Measurements from ENCODE around the gene TM9SF4. TPM values are rescaled to one million over a fixed set of nuclear protein-coding genes. Genes with fewer than 3 reads are reported as not detected.
A peak's percentile ranks its signal among the peaks of the same experiment; 100 is the strongest.
"Not testable (repeated sequence)": the region's sequence is repeated elsewhere in the genome, so short reads cannot be mapped to it uniquely, and the experiment has no call there.

Gene TM9SF4
- total RNA-seq, 1 donor from 2014 or later = 15.1 TPM

DNA sequence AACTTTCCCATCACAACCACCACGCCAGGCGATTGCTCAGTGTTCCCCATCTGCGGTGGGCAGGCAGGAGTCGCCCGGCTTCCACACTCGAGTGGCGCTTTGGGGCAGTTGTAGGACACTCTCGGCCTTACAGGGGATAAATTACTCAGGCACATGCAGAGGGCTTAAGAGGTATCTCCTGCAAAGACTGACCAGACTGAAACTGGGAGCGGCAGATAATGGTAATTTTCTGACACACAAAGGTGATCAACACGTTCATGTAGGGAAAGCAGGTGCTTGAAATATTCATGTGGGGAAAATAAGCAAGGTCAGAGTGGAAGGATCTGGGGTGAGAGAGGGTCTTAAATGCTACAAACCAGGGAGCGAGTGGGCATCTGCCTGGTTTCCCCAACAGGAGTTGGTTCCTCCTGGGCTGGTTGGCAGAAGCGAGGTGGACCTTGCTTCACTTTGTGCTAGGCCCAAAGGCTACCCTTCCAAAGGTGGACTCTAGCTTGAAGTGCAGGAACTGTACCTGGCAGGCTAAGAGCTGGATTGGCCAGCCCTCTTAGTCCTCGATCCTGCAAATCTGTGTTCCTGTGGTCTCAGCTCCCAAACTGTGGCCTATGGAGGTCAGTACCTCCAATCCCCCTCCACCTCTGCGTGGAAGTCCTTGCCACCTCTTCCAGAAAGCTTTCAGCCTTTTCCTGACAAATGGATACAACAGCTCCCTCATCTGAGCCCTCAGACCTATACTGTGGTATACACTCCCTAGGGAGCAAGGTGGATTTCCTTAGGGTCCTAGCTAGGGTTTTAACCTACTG is 81.3 kb downstream of the TM9SF4 start:
- no peak for DNase-seq

DNA sequence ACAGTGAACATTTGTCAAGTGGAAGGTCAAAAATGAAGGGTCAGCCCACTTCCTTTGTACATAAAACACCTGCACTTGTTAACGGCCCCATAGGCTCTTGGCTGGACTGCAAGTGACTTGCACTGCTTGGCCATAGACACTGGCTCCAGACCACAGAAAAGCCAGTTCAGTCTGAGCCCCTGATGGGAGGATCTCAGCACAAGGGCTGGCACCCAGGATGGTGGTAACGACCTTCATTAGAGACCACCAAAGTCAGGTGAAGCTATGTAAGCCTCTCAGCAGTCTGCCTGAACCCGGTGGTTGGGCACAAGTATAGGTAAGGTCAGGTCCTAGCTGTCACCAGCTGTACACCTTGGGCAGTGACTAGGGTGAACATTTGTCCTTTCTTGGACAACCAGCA is 81.9 kb downstream of the TM9SF4 start:
- DNase-seq = no peak

DNA sequence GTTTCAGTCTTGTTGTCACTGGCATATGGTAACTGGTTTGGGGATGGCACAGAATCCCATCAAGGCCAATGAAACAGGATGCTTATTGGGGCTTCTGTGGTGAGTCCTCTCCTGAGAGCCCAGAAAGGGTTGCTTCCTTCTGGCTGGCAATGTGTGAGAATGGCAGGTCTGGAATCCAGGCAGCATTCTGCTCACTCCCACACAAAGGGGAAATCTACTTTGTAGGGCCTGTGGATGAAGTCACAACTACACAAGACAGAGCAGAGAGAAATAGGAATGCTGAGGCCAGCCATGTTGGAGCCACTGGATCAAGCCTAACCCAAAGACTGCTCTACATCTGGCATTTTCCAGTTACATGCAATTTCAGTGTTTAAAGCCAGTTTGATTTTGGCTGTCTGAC is 82.4 kb downstream of the TM9SF4 start:
- DNase-seq = no peak

DNA sequence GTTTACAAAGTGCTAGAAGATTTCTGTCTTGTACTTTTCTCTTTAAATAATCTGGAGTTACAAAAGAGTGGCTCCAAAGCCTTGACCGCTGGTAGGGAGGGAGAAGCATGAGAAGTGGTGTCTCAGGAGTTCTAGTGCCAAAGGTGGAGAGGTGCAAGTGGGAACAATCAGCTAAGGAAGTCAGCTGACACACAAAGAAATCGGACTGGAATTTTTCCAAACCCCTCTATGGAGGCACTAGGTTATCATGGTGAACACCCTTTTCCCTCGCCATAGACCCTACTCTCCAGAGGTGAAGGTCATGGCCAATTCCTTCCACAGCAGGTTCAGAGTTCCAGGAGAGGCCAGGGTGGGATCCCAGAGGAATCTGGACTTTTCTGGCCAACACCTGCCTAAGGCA is 83.2 kb downstream of the TM9SF4 start:
- DNase-seq = no peak

DNA sequence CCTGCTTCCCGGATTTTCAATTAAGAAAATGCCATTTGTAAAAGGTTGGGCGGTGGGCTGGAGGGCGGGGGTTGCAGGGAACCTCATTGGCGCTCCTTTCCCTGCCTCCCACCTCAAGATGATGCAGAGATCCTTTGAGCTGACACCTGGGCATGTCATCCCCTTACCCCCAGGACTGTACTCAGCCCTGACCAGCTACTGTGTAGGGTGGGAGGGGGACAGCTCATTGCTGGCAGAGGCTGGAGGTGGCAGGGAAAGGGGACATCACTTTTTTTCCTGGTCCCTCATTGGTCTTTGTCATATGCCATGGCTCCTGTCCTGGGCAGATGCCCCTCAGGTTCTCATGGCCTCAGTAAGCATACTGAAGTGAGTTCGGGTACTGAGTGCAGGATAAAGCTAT is 83.8 kb downstream of the TM9SF4 start:
- DNase-seq = not testable (repeated sequence)

DNA sequence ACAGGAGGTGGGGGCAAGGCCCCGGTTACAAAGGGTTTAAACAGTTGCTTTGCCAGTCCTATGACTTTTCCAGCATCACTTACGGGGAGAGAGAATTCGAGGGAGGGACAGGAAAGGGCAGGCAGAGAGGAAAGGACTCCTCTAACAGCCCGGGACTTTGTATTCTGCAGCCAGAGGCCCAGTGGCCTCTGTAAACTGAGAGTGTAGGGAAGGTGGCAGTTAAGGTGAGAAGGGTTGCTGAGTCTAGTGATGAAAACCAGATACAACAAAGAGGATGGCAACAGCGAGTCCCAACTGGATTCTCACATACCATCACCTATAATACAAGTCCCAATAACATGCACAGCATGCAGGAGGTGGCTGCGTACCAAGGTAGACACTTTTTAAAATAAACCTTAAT is 84.5 kb downstream of the TM9SF4 start:
- DNase-seq = no peak

DNA sequence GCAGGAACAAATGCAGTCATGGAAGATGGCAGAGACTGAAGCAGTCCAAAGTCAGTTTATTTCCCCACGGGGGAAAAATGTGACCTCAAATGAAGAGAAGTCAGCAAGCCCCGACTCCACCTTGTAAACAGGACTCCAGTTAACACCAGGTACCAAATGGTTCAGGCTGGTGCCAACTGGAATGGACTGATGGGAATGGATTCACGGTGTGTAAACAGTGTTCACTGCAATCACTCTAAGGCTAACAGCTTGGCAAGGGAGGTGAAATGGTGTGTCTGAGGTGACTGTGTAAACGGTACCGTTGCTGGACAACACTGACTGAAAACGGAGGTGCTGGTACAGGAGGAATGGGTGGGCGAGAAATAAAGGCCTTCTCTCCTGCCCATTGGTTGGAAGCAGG is 86.1 kb downstream of the TM9SF4 start:
- DNase-seq = no peak

DNA sequence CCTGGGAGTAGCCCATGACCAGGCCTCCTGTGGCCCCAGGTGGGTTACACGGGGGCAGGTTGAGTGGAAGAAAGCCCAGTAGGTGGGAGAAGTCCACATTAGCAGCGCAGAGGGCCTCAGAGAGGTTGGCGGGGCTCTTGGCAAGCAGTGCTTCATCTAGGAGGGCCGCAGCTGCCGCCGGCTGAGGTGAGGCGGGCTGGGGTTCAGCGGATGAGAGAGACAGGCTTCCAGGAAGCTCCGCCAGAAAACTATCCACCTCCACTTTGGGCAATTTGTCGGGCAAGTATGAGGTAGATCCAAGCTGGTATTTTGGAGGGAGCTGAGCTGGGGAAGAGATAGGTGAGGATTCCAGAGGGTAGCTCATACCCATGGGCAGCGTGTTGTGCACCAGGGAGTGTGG is 87.1 kb downstream of the TM9SF4 start:
- not testable (repeated sequence) for DNase-seq

DNA sequence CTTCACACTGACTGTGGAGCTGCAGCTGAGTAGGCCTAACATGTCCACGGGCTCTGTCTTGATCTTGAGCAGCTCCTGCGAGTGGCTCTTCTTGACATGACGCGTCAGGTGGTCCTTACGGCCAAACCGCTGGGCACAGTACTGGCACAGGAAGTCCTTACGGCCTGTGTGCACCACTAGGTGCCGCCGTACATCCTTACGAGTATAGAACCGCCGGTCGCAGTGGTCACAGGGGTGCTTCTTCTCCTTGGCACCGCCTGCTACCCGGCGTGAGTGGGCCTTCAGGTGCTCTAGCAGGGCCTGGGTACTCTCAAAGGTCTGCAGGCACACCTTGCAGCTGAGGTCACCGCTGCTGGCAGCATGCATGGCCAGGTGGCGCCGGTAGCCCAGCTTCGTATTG is 87.6 kb downstream of the TM9SF4 start:
- DNase-seq = not testable (repeated sequence)

DNA sequence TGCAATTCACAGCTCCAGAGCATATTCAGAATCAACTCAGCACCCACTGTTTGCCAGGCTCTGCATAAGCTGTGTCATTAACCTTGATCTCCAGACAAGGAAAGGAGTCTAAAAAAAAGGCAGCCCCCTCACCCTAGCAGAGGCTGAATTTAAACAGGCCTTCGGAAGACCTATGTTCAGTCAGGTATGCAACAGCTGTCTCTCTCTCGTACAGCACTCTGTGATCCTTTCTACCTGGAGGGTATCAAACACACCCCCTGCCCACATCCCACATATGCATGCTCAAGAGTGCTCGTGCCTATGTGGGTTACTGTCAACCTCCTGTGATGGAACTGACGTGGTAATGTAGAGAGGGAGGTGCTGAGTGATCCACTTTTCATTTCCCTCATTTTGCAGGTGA is 89.5 kb downstream of the TM9SF4 start:
- no peak for DNase-seq

DNA sequence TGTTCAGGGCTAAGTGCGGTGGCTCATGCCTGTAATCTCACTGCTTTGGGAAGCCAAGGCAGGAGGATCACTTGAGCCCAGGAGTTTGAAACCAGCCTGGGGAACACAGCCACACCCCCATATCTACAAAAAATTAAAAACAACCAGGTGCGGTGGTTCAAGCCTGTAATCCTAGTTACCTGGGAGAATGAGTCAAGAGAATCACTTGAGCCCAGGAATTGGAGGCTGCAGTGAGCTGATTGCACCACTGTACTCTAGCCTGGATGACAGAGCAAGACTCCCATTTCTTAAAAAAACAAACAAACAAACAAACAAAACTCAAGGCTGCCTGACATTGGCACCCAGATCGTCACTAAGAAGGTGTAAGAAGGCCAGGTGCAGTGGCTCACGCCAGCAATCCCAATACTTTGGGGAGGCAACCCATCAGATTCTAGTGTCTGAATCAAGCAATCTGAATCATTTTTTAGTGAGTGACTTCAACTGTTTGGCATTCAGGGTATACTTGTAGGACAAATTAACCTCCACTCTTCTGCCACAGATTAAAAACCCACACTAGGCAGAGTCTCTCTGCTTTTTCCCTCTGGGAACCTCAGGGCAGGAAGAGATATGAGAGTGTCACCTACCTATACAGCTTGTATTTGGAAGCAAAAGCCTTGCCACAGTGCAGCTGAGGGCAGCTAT is 91.9 kb downstream of the TM9SF4 start:
- no peak for DNase-seq

DNA sequence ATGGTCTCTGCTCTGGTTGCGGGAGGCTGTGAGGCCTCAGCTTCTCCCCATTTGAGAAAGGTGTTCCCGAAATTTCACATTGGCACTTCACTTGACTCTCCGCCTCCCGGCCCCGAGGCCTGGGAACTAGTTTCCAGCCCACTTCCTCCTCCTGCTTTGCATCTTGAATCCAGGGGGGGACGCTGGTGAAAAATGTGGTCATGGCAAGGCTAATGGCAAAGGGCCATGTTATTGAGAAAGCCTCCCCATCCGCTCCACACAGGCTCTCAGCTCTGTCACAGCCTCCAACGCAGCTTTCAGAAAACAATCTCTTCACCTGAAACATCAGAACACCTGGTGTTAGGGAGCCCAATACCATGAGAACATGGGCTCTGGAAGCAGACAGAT is 92.5 kb downstream of the TM9SF4 start:
- no peak for DNase-seq

DNA sequence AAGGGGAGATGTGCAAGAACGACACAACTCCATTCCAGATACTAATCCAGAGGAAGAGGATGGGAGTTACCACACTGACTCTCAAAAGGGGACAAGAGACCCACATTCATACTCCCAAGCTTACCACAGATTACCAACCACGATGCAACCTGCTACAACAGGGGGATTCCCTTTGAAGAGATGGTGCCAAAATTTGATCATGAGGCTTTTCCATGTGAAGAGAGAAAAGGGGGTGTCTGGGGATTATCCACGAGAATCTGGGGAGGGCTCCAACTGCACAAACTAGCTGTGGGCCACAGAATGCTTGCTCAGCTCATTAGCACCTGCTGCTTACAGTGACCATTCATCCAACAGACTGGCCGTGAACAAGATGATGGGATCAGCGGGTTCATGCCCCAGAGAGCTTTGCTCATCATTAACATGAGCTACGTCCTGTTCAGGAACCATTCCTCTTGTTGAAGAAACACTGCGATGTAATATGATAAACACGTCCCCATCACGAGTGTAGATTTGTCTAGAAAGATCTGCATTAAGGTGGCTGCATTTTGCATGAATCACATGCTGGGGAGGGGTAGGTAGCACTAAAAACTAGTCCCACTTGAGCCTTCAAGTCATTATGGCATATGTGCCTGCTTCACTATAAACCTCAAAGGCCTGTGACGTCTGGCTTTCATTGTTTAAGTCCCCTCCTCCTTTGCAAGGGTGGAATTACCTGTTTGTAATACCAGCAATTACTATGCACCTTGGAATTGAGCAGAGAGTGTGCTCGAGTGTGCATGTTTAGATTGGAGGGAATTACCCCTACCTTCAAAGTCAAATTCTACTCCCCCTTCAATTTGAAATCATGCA is 94.1 kb downstream of the TM9SF4 start:
- DNase-seq = no peak

DNA sequence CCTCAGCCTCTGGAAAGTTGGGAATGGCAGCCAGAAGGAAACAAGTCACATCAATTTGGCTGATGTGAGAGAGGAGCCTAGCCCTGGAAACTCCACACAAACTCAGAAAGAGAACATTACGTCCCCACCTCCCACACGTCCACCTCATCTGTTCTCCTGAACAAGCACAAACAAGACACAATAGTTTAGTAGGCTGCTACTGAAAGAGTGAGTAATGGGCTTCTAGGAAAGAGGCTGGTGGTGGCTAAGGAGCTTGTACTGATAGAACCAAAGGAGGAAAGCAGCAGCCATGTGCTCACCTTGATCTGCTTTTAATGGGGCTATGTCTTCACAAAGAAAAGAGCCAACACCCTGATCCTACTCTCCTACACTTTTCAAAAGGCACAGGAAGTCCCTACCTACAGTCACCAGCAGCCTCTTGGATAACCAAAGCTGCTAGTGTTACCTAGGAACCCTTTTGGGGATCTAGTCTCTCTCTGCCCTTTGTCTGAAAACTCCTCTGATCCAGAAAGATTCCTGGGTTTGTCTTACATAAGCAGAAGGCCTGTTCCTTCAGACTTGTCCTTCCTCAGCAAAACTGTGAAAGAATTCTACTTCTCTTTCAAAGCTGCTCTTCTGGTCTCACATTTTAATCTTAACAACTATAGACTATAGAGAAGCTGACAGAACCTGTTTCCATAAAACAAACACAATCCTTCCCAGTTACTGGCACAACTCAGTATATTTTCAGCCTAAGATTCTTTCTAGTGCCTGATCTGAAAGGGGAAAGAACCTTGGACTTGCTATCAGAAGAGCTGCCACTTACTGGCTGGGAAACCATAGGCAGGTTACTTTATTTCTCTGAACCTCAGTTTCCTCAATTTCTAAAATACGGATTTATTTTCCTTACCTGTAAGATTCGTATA is 94.9 kb downstream of the TM9SF4 start:
- peak; percentile 28 for DNase-seq

DNA sequence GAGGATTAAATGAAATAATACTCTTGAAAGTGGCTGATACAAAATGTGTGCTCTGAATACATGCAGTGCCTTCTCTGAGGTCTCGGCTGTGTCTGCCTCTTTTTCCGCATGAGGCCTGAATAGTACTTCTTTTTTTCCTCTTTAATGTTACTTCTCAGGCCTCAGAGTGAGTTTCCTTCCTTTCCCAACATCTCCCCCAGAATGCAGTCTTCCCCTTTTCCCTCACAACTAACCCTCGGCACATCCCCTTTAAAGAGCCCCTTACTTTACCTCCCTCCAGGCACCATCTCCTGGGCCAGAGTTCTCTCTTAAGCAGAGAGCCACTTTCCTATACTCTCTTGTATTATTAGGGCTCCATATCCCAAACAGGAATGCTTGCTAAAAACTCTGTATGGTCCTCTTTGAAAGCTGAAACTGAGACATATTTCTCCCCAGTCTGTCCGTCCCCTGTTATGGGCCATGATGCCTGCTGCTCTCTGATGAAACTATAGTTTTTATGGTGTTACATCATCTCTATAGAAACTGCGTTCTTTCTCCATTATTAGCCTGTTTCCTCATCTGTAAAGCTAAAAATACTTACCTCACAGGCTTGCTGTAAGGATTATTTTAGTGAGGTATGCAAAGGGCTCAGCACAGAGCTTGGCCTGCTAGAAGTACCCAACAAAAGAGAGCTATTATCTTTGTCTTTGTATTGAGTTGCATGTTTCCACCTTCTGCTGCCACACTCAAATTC is 95.8 kb downstream of the TM9SF4 start:
- DNase-seq = no peak

DNA sequence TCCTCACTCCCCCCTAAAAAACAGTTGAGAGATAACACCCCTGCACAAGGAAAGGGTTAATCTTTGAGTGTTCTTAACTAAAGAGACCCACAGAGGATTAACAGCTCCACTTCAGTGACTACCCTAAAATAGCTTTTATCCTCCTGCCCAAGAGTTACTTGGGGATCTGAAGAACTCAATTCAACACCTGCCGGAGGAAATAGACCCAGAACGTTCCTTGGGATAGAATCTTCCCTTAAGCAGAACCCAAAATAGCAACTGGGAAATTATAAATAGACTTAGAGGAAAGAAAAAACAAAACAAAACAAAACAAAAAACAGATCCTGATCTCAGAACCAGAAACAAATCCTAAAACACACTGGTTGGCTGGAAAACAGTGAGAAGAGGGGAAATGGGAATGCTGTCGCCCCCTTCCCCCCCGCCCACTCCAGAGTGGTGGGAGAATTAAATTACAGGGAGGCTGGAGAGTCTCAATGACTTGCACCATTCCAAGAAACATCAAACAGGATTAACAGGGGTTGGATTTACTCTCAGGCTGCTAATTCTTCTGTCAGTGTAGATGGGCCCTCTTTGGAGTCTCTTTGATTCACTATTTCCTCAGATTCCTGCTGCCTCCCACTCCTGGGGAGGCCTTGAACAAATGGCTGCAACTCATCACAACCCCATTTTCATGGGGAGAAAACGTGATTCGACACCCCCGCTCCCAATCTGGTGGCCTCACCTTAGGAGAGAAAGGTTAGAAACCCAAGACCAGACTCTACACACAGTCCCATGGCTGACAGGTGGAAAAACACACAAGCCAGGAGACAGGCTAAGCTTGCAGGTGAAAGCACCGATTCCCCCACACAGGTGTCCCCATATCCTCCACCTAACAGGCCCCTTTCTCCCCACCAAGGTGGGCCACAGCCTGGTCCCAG is 96.6 kb downstream of the TM9SF4 start:
- no peak for DNase-seq

DNA sequence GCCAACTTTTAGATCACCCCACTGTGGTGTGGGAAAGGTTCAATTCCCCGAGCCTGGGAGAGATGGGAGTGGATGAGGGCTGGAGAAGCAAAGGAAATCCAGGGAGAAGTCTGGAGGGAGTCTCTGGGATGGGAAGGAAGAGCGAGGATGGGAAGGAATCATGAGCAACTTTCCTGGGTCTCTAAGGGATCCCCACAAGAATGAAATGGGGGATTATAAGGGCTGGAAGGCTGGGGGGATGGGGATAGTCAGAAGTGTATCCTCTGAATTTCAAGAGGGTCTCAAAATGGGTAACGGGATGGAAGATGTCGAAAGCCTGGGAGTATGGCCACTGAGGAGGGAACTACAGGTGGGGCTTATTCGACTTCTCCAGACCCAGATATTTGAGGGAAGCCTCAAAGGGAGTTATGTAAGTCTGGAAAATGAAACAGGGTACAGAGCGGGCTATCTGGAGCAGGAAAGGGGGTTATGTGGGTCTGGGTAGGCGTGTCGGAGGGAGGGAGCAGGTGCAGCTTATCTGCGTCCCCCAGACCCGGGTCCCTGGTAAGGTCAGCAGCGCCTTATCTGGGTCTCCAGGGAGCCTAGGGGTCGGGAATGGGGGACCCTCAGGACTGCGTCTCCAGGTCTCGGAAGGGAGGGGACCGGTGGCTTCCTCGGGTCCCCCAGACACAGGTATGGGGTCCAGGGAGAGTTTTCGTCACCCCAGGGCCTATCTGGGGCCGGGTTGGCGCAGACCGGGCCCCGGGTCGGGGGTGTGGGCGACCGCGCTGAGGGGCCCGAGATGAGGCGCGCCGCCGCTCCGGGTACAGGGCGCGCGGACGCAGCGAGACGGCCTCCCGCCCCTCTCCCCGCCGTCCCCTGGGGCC is 97.5 kb downstream of the TM9SF4 start:
- no peak for DNase-seq

DNA sequence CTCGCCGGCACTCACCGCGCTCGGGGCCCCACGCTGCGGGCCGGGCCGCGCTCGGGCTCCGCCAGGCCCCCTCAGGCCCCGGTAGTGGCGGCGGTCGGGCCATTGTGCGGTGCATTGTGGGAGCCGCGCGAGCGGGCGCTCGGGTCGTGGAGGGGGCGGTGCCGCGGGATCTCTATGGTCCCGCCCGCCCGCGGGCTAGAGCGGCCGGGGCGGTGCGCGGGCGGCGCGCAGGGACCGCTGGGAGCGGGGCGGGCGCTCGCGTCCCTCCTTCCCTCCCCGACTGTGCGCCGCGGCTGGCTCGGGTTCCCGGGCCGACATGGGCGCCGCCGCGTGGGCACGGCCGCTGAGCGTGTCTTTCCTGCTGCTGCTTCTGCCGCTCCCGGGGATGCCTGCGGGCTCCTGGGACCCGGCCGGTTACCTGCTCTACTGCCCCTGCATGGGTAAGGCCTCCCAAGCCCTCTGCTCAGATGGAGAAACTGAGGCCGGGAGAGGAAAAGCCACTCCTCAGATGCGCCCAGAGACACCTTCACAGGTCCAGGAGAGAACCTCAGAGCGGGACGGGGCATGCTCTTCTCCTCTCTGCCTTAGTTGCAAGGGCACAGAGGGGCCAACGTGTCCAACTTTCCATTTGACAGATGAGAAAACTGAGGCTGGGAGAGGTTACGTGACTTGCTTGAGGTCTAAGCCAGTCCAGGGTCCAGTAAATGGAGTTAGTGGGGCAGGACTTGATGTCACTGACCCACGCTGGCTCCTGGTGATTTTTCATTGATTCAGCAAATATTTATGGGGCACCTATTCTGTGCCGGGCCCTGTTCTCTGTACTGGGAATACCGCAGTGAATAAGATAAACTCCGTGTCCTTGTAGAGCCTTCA is 98.3 kb downstream of the TM9SF4 start, which contains the start of the genes PLAGL2 and POFUT1:
Gene PLAGL2, minus strand, starts transcription at position 118 of the 873 bp plus-strand sequence. CDS start 5,565 bp downstream, outside the sequence.
Gene POFUT1, plus strand, starts transcription at position 255 of the 873 bp plus-strand sequence. Its CDS starts 62 bp downstream, at position 317.
- peak; percentile 87 for DNase-seq

Data from occipital lobe (tissue), 2 donors.